Cardiac muscle cell (in vitro differentiated cells and primary cell): ENCODE measurements around the gene UBN2. TPM values are rescaled to one million over a fixed set of nuclear protein-coding genes. Genes with fewer than 3 reads are reported as not detected.

Source experiments
- DNase-seq, 2 donors: peaks; one replicate each; pipeline versions ENCODE4 v3.0.0 to v3.0.0-alpha.2; 2010 to 2017; ENCODE audit warnings: low read depth in 1 of 2, low spot score in 1 of 2
- H3K27ac ChIP-seq: fragments of 200-600 bp; sonication (generic); 2 replicates; pipeline ENCODE4 v1.5.1; 2016
- H3K27me3 ChIP-seq: fragments of 200-600 bp; sonication (generic); 2 replicates; pipeline ENCODE4 v1.6.0; 2016; ENCODE audit warnings: control low read depth
- H3K36me3 ChIP-seq: fragments of 200-600 bp; sonication (generic); 2 replicates; pipeline ENCODE4 v1.5.1; 2016; ENCODE audit warnings: control low read depth
- H3K4me1 ChIP-seq: fragments of 200-600 bp; sonication (generic); 2 replicates; pipeline ENCODE4 v1.8.1; 2017; ENCODE audit warnings: low read depth, mild to moderate bottlenecking, mixed run types
- H3K4me3 ChIP-seq: fragments of 200-600 bp; sonication (generic); 2 replicates; pipeline ENCODE4 v1.5.1; 2016; ENCODE audit warnings: mild to moderate bottlenecking
- H3K9me3 ChIP-seq: fragments of 200-600 bp; sonication (generic); 2 replicates; pipeline ENCODE4 v1.5.1; 2017; ENCODE audit warnings: low read depth, mild to moderate bottlenecking, control low read depth
- polyA plus RNA-seq: library from polyadenylated mRNA; unstranded; fragments of >200 nt; fragmentation: Nextera tagmentation; extraction: Ambion mirVana; gene quantifications from 2 replicates; pipeline ENCODE4 v1.2.1, GENCODE V29; 2016
- total RNA-seq: library from RNA; depleted of rRNA; stranded (reverse); fragments of >200 nt; gene quantifications from 2 replicates; pipeline ENCODE4 v1.2.3, GENCODE V29; 2016
- TF ChIP-seq, protein P1 (sequence below): IDR thresholded peaks from 2 replicates; pipeline ENCODE4 v1.5.1; 2012; ENCODE audit warnings: low read depth, mild to moderate bottlenecking, low read length

The UBN2 gene
- total and polyA plus RNA-seq, 2 experiments from 2014 or later, result 5.5 to 11.2 TPM

DNA sequence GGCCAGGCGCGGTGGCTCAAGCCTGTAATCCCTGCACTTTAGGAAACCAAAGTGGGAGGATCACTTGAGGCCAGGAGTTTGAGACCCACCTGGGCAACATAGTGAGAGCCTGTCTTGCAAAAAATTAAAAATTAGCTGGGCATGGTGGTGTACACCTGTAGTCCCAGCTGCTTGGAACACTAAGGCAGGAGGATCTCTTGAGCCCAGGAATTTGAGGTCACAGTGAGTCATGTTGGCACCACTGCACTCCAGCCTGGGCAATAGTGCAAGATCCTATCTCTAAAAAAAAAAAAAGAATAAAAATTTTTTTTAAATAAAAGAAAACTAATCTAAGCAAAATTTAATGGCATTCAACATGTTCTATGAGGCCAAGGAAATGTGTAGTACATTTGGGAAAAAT lies 44.9 kb upstream of the UBN2 start:
- no peak overlapping the region for H3K27ac ChIP-seq
- TF ChIP-seq, protein P1, sequence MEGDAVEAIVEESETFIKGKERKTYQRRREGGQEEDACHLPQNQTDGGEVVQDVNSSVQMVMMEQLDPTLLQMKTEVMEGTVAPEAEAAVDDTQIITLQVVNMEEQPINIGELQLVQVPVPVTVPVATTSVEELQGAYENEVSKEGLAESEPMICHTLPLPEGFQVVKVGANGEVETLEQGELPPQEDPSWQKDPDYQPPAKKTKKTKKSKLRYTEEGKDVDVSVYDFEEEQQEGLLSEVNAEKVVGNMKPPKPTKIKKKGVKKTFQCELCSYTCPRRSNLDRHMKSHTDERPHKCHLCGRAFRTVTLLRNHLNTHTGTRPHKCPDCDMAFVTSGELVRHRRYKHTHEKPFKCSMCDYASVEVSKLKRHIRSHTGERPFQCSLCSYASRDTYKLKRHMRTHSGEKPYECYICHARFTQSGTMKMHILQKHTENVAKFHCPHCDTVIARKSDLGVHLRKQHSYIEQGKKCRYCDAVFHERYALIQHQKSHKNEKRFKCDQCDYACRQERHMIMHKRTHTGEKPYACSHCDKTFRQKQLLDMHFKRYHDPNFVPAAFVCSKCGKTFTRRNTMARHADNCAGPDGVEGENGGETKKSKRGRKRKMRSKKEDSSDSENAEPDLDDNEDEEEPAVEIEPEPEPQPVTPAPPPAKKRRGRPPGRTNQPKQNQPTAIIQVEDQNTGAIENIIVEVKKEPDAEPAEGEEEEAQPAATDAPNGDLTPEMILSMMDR, result no peak
- no peaks in the 10 kb centered on the region for H3K27me3 ChIP-seq
- no peak overlapping the region for H3K4me3 ChIP-seq
- H3K9me3 ChIP-seq, result no peaks in the 10 kb centered on the region
- no peaks in the 10 kb centered on the region for H3K4me1 ChIP-seq
- peaks cover 7% of the 10 kb centered on the region for H3K36me3 ChIP-seq
- no peak for DNase-seq

DNA sequence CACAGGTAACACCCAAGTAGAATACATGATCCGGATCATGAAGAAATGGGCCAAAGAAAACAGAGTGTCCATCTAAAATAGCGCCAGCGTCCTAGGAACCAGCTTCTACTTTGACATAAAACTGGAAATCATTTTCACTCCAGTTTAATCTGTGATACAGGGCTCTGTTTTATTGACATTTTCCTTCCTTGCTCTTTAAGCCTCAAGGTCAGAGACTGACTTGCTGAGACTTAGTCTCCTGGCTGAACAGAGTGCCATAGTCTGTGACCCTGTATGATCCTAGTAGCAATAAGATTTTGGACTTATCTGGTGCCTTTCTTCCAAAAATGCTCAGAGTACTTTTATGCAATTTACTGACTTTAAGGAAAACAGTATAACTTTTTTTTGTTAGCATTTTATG lies 41.7 kb upstream of the UBN2 start:
- no peaks in the 10 kb centered on the region for H3K4me1 ChIP-seq
- no peaks in the 10 kb centered on the region for H3K9me3 ChIP-seq
- TF ChIP-seq, protein P1, result no peak
- H3K4me3 ChIP-seq, result no peak overlapping the region
- no peak for DNase-seq
- H3K27me3 ChIP-seq, result no peaks in the 10 kb centered on the region
- no peak overlapping the region for H3K27ac ChIP-seq
- peaks cover 5% of the 10 kb centered on the region for H3K36me3 ChIP-seq

DNA sequence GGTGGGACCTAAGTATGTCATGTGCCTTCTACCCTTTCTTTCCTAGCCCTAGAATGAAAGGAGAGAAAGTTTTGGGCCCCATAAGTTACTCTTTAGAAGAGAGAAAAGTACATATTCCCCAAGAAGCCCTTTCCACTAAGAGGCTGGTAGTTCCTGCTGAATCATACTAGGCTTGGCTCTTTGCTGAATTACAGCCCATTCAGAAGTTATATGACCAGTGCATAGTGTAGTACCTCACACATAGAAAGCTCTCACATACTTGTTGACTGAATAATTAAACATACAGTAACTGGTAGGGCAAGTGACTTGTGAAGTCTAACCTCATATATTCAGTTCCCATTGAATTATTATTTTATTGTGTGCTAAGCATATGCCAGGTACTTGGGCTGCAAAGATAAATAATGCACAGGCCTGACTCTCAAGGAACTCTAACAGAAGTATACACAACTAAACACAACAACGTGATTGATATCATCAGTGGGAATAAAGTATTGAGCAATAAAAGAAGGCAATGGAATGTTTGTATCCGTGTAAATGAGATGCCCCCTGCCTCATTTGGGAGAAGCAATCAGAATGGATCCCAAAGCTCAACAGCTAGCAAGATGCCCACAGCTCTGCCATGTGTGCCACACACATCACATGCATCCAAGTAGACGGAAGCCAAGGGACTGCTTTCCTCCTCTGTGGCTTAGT lies 38.9 kb upstream of the UBN2 start:
- TF ChIP-seq, protein P1, result no peak
- H3K4me1 ChIP-seq, result no peaks in the 10 kb centered on the region
- no peak overlapping the region for H3K27ac ChIP-seq
- H3K27me3 ChIP-seq, result no peaks in the 10 kb centered on the region
- H3K9me3 ChIP-seq, result no peaks in the 10 kb centered on the region
- no peaks in the 10 kb centered on the region for H3K36me3 ChIP-seq
- no peak overlapping the region for H3K4me3 ChIP-seq
- no peak for DNase-seq

DNA sequence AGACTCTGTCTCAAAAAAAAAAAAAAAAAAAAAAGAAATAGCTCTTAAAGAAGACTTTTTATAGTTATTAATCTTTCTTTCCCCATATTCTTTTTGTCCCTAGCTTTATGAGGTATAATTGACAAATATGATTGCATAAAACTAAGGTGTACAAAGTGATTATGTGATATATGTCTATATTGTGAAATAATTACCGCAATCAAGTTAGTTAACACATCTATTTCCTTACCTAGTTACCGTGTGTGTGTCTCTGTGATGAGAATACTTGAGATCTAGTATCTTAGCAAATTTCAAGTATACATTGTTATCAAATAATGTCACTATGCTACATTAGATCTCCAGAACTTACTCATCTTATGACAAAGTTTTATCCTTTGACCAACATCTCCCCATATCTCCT lies 30.7 kb upstream of the UBN2 start:
- H3K9me3 ChIP-seq, result no peaks in the 10 kb centered on the region
- no peaks in the 10 kb centered on the region for H3K27me3 ChIP-seq
- TF ChIP-seq, protein P1, result no peak

DNA sequence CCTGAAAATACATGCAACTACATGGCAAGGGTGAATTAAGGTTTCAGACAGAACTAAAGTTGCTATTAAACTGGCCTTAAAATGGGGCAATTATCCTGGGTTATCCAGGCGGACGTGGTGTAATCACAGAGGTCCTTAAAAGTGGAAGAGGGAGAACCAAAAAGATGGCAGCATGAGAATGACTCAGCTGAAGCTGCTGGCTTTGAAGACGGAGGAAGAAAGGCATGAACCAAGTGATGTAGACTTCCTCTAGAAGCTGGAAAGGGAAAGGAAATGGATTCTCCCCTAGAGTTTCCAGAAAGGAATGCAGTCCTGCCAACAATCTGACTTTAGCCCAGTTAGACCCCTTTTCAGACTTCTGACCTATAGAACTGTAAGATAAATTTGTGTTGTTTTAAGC lies 27.0 kb upstream of the UBN2 start:
- DNase-seq, result no peak
- Histone ChIP-seq H3K36me3 (no peaks in the 10 kb centered on the region), H3K4me3 (no peak overlapping the region), H3K4me1 (no peaks in the 10 kb centered on the region), H3K9me3 (no peaks in the 10 kb centered on the region), H3K27ac (no peak overlapping the region), H3K27me3 (no peaks in the 10 kb centered on the region)
- TF ChIP-seq, protein P1, result no peak

More for the DNA sequence above, 30.7 kb upstream of the UBN2 start:
- Histone ChIP-seq H3K27ac (no peak overlapping the region), H3K4me1 (no peaks in the 10 kb centered on the region), H3K4me3 (no peak overlapping the region), H3K36me3 (no peaks in the 10 kb centered on the region)
- DNase-seq, result no peak
